Hematopoietic multipotent progenitor cell treated with erythropoietin and hydrocortisone succinate and interleukin-3 and kit ligand, for 17 days (in vitro differentiated cells): Measurements from ENCODE around the gene ANKS1B.
"Not testable (repeated sequence)": the region's sequence is repeated elsewhere in the genome, so short reads cannot be mapped to it uniquely, and the experiment has no call there.

Experiments
- DNase-seq: peaks from one replicate; pipeline ENCODE4 v3.0.0-alpha.2; 2015; ENCODE audit warnings: low spot score

The ANKS1B gene

DNA sequence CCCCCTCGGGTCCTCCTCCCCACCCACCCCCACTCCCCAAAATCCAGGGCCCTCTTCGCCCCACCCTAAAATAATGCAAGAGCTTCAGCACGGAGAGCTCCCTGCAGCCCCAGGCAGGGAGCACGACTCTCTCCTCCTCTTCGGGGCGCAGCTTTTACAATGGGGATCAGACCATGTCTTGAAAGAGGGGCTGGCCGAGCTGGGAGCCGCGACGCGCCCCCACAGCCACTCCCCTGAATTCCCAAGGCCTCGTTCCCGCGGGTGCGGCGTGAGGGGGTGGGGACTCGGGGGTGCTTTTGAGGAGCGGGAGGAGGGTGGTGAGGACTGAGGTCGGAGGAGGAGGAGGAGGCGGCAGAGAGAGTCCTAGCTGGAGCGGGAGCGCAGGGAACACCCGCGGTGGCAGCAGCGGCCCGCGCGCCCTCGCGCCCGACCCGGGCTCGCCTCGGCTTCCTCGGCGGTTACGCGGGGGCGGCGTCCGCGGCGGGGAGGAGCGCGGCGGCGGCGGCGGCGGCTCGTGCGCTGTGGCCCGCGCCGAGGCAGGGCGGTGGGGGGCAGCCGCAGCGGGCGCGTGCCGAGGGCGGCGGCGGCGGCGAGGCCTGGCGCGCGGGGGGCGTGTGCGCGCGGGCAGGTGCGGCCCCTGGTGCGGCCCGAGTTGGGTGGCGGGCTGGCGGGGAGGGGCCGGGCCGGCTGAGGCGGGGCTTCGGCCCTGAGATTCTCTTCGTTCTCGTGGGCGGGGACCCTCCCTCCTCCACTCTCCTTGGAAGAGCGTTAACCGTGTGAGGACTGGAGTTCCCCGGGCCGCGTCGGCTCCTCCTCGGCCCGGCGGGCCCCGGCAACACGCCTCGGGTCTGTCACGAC, at the start of gene ANKS1B:
Gene ANKS1B, minus strand, starts transcription at position 666 of the 858 bp plus-strand sequence. CDS start 699 bp downstream, outside the sequence.
- no peak for DNase-seq

DNA sequence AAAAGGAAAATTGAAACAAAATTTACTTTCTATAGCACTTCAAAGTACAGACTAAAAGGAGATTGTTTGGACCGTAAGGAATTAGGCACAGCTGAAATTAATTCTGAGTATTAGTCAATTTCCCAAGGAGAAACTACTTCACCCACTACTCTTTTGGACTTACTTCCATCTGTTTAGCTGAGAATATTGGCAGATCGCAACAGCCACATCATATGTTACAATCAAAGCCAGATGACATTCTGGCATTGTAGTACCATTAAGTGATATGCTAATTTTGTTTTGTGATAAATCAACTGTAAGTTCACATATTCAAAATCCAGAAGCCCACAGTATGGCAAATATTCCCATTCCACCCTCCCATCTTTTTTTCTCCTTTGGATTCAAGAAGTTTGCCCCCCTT, 47.1 kb upstream of the ANKS1B start:
- DNase-seq = no peak

DNA sequence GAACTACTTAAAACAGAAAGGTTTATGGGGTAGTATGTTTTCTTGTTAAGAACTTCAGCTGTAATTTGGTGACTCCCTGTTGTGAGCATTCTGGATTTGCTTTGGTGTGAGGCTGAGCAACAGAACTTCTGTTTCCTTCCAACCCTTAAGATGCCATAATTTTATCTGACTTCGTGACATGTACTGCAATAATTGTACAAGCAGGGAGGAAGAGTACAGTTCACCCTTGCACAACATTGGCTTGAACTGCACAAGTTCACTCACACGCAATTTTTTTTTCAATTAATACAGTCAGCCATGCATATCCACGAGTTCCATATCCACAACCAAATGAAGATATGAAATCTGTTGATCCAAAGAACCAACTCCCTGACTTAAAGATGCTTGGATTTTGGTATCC, 42.9 kb upstream of the ANKS1B start:
- no peak for DNase-seq

DNA sequence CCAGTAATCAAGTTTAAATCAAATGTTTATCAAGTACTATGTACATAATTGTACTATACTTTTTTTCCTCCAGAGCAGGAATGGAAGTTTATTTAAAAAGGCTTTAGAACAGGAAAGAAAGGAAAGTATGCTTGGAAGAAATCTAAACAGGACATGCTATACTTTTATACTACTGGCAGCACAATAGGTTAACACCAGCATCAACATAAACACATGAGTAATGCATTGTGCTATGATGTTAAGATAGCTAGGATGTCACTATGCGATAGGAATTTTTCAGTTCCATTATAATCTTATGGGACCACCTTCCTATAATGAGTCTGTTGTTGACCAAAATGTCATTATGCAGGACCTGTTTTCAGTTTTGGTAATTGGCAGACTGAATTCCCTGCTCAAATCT, 41.5 kb upstream of the ANKS1B start:
- no peak for DNase-seq

DNA sequence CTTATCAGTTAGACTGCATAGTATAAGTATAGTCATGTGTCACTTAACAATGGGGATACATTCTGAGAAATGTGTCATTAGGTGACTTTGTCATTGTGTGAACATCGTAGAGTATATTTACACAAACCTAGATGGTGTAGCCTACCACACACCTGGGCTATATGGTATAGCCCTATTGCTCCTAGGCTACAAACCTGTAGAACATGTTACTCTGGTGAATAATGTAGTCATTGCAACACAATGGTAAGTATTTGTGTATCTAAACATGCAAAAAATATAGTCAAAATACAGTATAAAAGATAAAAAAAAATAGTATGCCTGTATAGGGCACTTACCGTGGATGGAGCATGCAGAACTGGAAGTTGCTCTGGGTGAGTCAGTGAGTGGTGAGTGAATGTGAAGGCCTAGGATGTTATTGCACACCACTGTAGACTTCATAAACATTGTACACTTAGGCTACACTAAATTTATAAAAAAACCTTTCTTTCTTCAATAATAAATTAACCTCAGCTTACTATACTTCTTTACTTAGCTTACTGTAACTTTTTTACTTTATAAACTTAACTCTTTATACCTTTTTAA, 40.3 kb upstream of the ANKS1B start:
- no peak for DNase-seq

DNA sequence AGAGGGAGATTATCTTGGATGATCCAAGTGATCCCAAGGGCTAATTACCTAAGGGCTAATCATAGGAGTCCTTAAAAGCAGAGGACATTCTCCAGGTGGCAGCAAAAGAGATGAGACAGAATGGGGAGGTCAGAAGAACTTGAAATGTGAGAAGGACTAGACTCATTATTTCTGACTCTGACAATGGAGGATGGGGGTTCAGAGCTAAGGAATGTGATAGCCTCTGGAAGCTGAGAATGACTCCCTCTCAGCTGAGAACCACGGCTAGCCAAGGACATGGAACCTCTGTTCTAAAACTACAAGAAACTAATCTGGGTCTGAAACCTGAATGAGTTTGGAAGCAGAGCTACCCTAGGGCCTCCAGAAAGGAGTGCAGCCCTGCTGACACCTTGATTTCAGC, 35.6 kb upstream of the ANKS1B start:
- no peak for DNase-seq

DNA sequence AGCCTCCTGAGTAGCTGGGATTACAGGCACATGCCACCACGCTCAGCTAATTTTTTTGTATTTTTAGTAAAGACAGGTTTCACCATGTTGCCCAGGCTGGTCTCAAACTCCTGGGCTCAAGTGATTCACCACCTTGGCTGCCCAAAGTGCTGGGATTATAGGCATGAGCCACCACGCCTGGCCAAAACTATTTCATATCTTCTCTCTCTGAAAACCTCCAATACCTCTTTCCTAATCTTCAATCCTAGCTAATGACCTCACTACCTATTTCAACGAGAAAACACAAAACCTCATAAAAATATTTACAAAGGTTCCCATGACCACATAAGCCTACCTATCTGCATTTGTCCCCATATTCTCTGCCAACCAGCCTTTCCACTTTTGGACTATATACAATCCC, 32.3 kb upstream of the ANKS1B start:
- DNase-seq = no peak

DNA sequence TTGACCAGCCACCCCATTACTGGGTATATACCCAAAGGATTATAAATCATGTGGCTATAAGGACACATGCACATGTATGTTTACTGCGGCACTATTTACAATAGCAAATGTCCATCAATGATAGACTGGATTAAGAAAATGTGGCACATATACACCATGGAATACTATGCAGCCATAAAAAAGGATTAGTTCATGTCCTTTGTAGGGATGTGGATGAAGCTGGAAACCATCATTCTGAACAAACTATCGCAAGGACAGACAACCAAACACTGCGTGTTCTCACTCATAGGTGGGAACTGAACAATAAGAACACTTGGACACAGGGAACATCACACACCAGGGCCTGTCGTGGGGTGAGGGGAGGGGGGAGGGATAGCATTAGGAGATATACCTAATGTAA, 31.6 kb upstream of the ANKS1B start:
- not testable (repeated sequence) for DNase-seq

DNA sequence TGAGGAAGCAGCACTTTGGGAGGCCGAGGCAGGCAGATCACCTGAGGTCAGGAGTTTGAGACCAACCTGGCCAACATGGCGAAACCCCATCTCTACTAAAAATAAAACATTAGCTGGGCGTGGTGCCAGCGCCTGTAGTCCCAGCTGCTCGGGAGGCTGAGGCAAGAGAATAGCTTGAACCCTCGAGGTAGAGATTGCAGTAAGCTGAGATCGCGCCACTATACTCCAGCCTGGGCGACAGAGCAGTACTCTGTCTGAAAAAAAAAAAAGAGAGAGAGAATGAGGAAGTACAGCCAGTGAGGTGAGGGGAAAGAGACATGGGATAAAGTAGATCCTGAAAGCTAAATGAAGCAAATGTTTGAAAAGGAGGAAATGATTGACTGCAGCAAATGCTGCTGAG, 21.1 kb upstream of the ANKS1B start:
- DNase-seq = not testable (repeated sequence)

DNA sequence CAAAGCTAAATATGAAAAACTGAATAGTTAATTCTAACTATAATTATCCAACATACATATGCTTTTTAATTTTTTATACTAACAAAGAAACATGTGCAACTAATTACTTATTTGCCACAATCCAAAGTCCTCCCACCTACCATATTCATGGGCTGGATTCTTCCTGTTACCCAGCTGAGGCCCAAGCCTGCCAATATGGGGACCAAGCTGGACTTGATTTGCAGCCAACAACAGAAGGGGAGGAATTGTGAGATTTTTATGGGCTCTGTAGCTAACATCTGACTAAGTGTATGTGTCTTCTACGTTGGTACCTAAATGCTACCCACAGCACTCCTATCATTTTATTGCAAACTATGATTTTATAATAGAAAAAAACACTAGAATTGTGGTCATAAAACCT, 13.1 kb upstream of the ANKS1B start:
- no peak for DNase-seq

DNA sequence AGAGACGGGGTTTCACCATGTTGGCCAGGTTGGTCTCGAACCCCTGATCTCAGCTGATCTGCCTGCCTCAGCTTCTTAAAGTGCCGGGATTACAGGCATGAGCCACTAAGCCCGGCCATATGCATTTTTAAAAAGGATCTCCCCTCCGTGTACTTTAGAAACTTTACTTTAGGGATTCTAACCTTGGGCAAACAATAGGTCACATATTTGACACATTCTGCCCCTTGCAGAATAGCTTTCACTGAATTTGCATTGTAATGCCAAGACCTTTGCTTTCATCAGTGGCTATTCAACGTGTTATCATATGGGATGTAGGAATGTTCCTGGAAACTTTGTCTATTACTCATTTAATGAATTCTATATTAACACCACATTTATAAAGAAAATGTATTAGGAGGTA, 11.4 kb upstream of the ANKS1B start:
- DNase-seq = no peak

DNA sequence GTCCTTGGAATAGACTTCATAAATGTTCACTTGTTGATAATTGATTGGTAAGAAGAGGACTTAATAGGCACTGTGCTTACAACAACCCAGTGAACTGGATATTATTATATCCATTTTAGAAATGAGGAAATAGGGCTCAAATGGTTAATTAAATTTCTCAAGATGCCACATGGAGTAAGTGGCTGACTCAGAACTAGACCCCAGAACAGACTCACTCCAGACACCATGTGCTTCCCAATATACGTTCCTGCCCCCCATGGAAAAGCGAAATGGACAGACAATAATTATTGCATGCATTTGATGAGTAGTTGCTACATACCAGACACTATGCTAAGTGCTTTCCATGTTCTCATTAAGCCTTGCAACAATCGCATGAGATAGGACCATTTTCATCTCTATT, 895 bp upstream of the ANKS1B start:
- DNase-seq = no peak

DNA sequence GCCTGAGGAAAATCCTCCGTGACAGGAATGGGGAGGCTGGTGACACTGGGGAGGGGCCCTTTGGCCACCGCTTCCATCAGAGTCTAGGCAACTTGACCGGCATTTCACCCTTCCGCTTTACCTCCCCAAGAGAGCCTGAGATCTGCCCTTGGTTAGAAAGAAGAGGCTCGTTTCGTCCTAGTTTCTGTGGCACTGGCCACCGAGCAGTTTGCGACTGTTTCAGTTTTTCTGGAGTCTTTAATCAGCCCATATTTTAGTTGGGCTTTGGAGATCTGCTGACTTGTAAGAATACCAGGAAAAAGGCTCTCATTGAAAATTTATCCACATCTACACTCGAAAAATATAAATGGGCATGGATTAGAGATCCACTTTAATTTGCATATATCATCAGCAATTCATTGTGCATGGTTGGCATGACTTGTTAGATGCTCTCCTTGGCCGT, 414 bp upstream of the ANKS1B start:
- DNase-seq = no peak

DNA sequence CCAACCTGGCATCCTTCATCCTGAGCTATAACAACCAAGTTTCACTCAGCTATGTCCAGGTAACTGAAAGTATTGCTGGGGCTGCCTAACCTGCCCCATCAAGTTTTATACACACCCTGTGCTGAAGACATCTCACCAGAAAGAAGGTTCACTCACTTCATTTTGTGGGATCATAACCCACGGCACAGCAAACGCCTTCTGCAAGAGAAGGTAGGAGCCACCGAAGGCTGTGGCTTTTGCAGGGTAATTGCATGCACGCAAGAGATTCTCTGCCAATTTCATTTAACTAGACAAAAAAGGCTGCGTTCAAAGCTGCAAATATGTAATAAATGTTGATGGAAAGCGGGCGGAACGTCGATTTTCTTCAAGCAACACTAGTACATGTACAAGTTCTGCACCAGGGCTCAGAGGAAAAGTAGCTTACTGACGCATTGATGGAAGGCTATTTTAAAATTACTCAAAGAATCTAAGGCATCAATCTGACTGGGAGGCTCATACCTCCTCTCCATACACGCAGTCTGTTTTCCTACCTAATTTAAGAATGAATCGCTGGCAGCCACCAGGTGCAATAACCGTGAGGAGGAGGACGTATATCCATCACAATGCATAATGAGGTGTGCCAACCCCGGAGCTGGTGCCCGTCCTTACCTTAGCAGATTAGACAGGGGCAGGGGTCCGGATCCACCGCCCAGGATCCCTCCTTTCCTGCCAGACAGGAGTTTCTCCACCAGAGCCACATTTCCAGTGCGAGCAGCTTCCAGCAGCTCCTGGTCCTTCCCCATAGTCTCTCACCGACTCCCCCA, 1.1 kb downstream of the ANKS1B start:
- DNase-seq = no peak

DNA sequence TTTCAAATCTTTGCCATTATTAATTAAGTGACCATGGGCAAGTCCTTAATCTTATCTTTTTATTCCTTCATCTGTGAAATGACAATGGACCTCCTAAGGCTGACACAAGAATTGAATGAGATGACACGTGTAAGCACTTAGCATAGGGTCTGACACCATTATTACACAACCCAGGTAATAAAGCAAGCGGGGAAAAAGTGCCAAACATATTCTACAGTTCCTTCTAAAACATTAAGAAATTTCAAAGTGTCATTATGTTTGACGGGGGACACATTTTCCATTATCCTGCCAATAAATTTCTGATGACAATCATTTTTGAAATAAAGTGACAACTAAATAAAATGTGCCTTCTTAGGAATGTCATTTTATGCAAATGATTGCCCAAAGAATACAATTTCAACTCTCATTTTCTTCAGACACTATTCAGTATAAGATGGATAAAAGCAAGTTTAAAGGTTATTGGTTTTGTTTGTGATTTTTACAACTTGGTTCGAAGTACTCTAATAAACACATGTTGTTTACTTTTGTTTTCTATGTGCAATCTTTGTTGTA, 3.0 kb downstream of the ANKS1B start:
- no peak for DNase-seq

DNA sequence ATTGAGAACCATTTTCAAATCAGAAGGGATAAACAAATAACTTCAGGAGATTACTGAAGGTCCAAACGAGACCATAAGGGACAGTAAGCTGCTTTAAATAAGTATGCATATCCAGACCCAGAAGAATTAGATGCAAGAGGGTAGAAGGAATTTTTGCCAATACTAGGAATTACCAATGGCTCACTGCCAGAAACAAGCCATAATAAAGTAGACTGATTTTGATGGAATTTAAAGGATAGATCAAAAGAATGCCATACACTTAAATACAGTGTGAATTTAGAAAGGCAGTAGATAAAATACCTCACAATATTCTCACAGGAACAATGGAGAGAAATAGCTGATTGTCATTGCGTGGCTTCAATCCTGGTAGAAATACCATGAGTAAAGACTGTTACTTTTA, 5.3 kb downstream of the ANKS1B start:
- no peak for DNase-seq

DNA sequence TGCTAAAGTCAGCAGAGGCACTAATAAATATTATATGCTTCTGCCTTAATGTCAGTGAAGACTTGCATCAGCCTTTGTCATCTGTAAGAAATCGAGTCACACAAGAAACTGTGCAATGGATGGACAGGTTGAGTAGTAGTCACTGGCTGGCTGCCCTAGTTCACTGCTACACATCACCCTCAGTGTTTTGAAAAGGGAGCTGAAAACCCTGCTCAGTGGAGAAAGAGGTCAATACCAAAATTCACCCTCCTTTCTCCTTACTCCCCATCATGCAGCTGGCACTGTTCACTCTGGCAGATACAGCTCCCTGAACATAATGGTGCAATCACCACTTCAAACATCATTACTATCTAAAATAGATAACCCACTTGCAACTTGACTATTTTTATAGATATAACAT, 6.6 kb downstream of the ANKS1B start:
- no peak for DNase-seq

DNA sequence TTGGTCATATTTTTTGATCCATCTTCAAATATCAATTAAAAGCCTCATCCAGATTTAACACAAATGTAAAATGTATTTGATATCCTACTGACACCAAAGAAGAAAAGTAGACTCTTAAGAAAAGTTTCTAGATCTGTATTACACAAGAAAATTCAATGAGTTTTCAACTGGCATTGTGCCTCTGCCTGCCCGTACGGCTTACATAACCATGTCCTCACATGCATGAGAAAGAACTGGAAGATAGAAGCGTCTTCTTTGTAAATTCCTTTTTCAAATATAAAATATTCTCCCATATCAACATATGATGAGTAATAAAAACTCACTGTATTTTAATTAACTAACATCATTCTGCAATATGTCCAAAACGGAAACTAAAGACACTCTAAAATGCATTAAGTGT, 7.2 kb downstream of the ANKS1B start:
- DNase-seq = no peak

DNA sequence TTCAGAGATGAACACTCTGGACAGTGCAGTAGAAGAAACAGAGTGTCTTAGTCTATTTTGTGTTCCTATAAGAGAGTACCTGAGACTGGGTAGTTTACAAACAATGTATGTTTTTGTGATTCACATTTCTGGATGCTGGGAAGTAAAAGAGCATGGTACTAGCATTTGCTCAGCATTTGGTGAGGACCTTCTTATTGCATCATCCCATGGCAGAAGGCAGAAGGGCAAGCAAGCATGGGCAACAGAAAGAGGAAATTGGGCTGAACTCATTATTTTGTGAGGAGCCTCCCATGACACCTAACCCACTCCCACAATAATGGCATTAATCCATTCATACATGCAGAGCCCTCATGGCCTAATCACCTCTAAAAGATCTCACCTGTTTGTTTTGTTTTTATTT, 8.0 kb downstream of the ANKS1B start:
- no peak for DNase-seq

DNA sequence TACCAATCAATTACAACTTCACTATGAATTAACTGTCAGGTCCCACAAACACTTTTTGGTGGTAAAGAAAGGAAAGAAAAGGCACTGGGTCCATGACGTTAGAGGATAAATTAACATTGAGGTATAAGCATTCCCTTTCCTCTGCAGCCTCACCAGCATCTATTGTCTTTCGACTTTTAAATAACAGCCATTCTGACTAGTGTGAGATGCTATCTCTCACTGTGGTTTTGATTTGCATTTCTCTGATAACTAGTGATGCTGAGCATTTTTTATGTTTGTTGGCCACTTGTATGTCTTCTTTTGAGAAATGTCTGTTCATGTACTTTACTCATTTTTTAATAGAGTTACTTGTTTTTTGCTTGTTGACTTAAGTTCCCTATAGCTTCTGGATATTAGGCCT, 9.4 kb downstream of the ANKS1B start:
- no peak for DNase-seq

DNA sequence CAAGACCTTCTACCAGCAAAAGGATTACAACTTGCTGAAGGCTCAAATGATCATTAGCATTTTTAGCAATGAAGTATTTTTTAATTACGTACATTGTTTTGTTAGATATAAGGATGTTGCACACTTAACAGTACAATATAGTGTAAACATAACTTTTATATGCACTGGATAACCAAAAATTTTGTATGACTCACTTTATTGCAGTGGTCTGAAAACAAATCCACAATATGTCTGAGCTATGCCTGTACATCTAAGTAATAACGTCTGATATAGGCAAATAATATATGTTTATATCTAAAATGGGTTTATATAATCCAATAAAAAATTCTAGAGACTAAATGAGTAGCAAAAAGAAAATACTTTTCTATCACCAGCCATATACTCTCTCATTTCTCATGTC, 10.6 kb downstream of the ANKS1B start:
- no peak for DNase-seq

DNA sequence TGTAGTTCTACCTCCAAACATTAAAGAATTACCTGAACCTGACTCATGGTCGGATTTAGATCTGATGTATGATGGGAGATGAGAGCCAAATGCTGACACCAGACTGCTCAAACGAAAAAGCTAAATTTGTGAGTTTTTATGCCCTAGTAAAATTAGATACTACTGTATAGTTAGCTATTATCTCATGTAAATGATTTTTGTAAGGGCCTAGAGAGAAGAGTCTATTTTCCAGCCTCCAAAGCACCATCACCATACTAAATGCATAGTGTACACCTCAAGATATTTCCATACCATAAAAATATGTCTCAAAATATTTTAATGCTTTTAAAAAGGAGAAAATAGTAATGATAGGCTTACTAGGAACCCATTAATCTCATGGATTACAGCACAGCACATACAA, 18.3 kb downstream of the ANKS1B start:
- DNase-seq = no peak

DNA sequence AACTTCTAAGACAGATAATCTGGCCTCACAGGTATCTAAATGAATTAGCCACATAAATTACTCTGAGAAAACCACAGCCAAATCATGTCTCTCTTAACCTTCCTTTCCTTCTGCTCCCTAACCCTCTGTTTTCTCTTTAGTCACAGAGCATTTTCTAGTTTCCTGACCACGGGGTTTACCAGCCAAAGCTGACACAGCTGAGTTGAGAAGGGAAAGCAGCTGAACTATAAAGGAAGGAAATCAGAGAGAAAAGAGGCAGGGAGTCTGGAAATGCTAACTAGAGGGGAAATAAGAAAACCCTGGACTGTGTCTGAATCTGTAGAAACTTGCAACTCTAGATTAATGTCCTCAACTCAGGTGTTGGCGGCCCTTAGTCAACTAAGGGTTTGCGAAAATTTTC, 24.4 kb downstream of the ANKS1B start:
- no peak for DNase-seq
